GM12872 (cell line): Measurements from ENCODE around the gene PRSS38.

Experiments used
- CTCF ChIP-seq: IDR thresholded peaks from 3 replicates; pipeline ENCODE4 v1.5.1; 2011; ENCODE audit warnings: low read depth, mild to moderate bottlenecking, low read length, moderate library complexity; ENCODE audit not compliant: insufficient read depth

The PRSS38 gene

GRCh38 chr1:227786673-227787512, 28.6 kb upstream of the PRSS38 start:
- no peak for TF ChIP-seq CTCF

GRCh38 chr1:227787513-227788270, 27.8 kb upstream of the PRSS38 start:
- no peak for TF ChIP-seq CTCF

GRCh38 chr1:227788271-227789083, 27.0 kb upstream of the PRSS38 start:
- TF ChIP-seq CTCF: no peak

GRCh38 chr1:227789084-227790033, 26.1 kb upstream of the PRSS38 start:
- TF ChIP-seq CTCF: no peak

GRCh38 chr1:227790034-227790400, 25.5 kb upstream of the PRSS38 start:
- no peak for TF ChIP-seq CTCF

- TF ChIP-seq CTCF: no peak
Measured at GRCh38 chr1:227790868-227791267, 24.6 kb upstream of the PRSS38 start.
